ENCODE results near the gene VGLL1.

VGLL1 gene

GRCh38 chrX:136531951-136532350 lies at the start of gene VGLL1:
Gene VGLL1 (plus strand): TSS chrX:136532215. CDS start chrX:136536021, 3,806 bp downstream.
- DNase-seq: no peak

DNA sequence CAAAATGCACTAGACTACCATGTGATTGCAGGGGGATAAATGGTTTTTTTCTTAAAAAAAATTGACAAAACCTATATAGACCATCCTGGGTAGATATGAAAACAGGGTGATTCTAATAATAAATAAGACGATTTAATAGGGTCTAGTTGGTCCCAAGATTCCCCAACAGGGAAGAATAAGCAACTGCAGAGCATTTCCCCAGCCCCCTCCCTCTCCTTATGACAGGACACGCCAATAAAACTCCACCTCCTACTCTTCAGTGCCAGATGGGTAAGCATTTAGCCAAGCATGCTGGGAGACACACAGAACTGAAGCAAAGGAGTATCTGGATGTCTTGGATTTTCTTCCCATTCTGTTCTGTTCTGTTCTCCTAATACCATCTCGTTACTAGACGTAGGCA lies 44.4 kb upstream of the VGLL1 start, which contains the start of gene BRS3:
BRS3 (plus strand) TSS at position 301 of the 400 bp plus-strand sequence. CDS start 168 bp downstream, outside the sequence.
- no peak for DNase-seq

DNA sequence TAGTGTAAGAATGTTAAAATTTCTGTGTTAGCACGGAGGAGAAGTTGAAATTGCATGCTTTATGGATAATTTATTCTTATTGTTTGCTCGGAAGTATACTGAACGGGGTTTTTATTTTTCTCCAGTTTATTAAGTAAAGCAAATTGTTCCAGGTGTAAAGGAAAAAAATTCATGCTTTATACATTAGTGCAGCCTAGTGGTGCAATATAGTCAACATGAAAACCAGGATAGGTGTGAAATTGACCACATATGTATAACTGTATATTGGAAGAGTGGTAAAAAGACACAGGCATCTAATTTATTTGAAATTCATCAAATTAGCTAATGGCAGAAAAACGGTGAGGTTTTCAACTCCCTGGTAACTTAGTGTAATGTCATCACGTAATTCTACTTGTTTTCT lies 43.3 kb upstream of the VGLL1 start:
- DNase-seq: no peak

GRCh38 chrX:136491832-136492231 lies 40.2 kb upstream of the VGLL1 start:
- DNase-seq: no peak

DNA sequence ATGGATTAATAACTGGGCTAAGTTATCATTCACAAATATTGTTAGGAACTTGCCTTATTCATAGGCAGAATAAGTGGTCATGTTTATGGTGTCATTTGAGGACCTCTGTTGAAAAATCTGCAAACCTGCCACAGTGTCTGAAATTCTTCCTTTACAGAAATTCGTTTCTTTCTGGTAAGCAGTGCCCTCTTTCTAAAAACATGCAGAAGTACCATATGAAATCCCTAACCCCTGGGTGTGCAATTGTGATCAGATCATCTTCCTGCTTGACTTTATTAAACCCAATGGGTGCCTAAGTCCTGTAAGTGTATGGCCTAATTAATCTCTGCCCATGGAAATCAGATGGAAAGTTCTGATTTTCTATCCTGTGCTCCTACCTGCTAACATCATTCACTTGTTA lies 39.0 kb upstream of the VGLL1 start:
- no peak for DNase-seq

DNA sequence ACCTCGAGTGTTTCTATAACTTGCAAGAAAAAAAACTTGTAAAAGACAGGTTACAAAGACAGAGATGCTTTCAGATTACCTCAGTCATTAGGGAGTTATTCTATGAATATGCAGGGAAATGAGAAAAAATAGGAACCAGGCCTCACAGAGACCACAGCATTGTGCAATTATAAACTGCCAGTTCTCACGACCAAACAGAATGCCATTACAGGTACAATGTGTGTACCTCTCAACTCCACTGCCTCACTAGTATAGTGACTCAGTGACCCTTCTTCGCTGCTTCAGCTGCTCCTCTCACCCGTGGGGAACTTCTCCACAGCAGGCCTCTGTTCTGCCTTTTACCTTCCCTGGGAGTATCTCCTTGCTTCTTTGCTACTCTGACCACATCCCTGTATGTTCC lies 37.0 kb upstream of the VGLL1 start:
- no peak for DNase-seq

DNA sequence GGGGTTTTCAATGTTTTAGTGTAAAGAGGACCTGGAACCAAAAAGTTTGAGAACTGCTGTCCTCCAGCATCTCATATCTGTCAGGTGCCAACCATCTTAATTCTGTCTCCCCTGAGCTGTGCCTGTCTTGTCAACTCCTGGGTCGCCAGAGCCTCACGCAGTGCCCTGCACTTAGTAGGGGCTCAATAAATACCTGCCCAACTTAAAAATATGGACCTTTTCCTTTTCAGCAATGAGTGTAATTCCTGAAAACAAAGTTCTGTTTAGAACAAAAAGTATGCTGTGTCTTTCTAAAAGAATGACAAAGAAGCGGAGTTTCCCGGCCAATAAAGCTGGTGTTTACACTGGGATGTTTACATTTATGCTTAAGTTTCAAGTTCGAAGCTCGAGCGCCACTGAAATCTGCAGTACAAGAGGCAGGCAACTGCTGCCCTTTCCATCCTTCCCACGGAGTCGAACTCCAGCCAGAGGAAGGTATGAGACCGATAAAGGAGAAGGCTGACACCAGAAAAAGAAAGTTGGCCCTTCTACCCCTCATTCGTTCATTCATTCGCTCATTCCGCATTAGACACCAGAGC lies 35.7 kb upstream of the VGLL1 start:
- DNase-seq: peak in 3 of 56 donors; percentile 1 to 41 (median 28)

- peak in 55 of 56 donors; percentile 13 to 89 (median 75) for DNase-seq
These were observed 35.1 kb upstream of the VGLL1 start for GRCh38 chrX:136496764-136497555.

DNA sequence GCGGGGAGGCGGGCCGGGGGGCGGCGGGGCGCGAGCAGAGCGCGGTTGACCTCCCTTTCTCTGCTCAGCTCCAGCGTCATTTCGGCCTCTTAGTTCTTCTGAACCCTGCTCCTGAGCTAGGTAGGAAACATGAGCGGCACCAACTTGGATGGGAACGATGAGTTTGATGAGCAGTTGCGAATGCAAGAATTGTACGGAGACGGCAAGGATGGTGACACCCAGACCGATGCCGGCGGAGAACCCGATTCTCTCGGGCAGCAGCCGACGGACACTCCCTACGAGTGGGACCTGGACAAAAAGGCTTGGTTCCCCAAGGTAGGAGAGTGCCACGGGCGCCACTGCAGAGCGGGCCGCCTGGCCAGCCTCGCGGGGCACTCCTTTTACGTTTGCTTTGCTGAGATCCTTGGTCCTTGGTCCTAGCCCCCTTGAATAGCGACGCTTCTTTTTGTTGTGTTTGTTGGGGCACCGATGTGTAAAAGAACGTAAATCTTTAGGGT lies 34.4 kb upstream of the VGLL1 start, which contains the start of gene HTATSF1:
HTATSF1 (plus strand) TSS at position 37 of the 497 bp plus-strand sequence; CDS start at position 130, 93 bp downstream.
- peak in 12 of 56 donors; percentile 4 to 49 (median 28) for DNase-seq

DNA sequence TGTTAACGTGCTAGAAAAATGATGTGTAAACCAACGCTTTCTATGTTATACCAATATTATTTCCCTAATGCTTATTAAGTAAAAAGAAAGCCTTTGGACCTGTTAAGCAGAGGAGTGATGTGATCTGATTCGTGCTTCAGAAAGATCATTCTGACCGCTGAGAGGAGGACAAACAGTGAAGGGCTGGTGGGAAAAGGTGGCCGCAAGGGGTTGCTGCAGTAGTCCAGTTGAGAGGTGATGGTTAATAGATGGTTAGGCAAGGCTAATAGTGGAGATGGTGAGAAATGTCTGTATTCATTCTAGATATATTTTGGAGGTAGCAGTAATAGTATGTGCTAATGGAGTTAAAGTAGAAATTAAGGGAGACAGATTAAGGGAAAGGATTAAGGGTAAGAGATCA lies 12.9 kb upstream of the VGLL1 start:
- no peak for DNase-seq

- DNase-seq: no peak
These were observed 8.2 kb upstream of the VGLL1 start for GRCh38 chrX:136523770-136524169.

GRCh38 chrX:136525738-136526606 lies 6.0 kb upstream of the VGLL1 start:
- peak in 31 of 56 donors; percentile 0 to 44 (median 7) for DNase-seq

DNA sequence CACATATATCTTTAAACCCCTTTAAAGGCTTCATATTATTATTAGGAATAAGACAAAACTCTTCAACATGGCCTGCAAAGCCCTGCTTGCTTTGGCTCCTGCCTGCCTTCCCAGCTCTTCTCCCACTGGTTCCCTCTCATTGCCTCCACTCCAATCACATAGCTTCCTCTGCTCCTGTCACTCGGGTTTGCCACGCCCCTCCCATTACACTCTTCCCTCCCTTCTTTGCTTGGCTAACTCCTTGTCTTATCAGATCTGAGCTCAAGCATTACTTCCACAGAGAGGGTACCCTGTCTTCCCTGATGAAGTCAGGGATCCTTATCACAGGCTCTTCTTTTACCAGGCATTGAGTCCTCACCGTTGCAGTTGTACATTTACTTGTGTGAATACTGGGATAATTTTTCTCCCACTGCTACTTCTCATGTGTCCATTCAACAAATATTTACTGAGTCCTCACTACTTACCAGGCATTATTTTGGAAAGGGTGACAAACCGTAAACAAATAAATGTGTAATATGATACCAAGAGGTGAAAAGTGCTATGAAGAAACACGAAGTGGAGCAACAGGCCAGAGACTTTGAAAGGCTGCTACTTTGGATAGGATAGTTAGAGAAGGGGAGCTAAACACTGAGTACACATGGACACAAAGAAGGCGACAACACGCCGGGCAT lies 3.2 kb upstream of the VGLL1 start:
- DNase-seq: no peak

DNA sequence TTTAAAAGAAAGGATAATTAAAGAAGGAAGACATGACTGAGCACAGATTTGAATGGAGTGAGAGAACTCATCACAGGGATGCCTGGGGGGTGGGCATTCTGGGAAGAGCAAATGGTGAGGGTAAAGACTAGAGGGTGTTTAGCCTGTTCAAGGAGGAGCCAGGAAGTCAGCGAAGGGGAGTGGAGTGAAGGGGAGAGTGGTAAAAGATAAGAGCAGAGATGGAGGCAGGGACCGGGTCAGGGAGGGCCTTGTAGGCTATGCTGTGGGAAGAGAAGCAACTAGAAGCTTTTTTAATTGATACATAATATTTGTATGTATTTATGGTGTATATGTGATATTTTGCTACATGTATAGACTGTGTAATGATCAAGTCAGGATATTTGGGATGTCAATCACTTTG lies 2.2 kb upstream of the VGLL1 start:
- DNase-seq: no peak

DNA sequence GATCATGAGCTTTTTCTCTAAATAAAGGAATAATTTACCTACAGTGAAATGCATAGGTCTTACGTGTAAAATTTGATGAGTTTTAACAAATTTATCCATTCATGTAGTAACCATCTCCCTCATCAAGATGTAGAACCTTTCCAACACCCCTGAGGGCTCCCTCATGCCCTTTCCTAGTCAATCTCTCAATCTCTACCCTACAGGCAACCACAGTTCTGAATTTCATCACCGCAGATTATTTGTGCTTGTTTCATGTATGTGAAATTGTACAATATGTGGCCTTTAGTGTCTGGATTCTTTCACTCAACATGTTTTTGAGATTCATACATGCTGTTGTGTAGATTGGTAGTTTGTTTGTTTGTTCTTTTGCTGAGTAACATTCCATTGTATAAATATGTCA lies 2.1 kb downstream of the VGLL1 start:
- DNase-seq: no peak

DNA sequence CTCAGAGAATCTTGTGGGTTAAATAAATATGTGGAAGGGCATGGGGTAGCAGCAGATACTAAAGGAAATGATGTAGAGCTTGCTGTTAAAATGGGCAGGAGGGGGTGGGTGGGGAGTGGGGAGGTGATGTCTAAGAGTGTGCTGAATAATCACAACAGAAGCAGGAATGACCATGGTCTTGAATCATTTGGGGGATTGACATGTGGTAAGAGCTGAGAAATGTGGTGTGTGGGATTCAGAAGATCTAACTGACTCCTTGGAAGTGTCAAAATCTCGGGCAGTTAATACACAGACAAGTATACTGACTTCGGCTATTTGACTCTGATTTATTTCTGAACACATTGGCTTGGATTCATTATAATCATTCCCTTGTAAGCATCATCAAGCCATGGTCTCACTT lies 6.8 kb downstream of the VGLL1 start:
- no peak for DNase-seq

DNA sequence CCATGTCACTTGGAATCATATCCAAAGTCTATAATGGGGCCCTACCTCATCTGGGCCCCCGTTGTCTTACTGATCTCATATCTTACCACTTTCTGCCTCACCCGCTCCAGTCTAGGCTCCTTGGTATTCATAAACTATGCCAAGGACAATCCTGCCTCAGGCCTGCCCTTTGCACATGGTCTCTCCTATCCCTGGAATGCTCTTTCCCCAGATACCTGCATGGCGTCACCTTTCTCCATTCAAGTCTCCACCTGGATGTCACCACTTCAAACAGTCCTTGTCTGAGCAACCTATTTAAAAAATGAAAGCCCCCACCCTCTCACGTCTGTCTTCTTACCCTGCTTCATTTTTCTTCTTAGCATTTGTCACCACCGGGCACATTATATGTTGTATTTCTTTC lies 8.2 kb downstream of the VGLL1 start:
- DNase-seq: no peak

DNA sequence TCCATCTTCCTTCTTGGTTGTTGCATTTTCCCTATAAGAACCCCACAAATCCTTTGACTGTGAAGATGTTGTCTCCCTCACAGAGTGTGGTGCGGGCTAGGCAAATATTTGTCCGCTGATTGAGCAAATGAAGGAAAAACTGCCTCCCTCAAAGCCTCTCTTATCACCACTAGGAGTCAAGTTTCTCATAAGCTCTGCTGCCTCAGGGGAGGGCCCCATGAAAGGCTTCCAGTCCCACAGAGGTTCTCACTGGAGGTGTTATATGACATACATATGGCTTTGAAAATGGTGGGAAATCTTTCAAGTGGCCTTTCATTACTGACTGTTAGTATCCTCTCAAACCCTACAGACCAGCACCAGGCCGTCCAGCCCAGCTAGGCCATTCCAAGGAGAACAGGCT lies 9.3 kb downstream of the VGLL1 start:
- DNase-seq: no peak

DNA sequence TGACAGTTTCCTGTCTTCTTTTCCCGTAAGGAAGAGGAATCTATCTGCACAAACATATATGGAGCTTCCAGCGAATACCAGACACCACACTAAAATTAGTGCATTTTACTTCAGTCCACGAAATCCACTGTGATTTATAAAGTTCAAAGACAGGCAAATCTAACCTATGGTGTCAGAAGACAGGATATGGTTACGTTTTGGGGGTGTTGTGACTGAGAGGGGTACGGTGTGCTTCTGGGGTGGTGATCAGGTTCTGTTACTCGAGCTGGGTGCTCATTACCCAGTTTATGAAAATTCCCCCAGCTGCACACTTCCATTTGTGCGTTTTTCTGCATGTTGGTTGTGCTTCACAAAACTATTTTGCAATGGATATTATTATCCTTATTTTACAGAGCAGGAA lies 10.3 kb downstream of the VGLL1 start:
- no peak for DNase-seq

- no peak for DNase-seq
These were observed 14.4 kb downstream of the VGLL1 start for GRCh38 chrX:136546371-136546781.

DNA sequence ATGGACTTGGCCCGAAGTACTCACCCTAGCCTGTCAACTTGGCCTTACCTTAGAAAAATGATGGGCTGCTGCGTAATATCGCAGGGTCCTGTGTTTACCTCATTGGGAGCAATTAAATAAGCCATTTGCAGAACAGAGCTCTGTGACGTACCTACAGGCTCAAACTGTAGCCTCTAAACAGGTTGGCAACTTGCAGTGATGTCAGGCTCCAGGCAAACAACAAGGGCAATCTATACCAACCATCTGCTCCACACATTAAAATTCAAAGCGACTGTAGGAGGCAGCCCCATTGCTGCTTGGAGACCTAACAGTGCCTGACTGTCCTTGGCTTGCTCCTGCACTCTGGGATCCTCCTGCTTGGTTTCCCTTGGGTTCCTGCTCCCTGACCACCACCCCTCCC lies 17.2 kb downstream of the VGLL1 start:
- no peak for DNase-seq

Data from nucleus accumbens (tissue), 56 donors.